ENCODE data around the gene USP17L28. TPM values are rescaled to one million over a fixed set of nuclear protein-coding genes. Genes with fewer than 3 reads are reported as not detected.
"Not testable (repeated sequence)": the region's sequence is repeated elsewhere in the genome, so short reads cannot be mapped to it uniquely, and the experiment has no call there.

Gene USP17L28
- total and polyA plus RNA-seq, 2 experiments from 2014 or later: not detected

GRCh38 chr4:9381012-9381534 is 32.4 kb downstream of the USP17L28 start:
- not testable (repeated sequence) for H3K4me1 ChIP-seq (ENCODE audit: insufficient read depth); H3K9me2 ChIP-seq (ENCODE audit: insufficient read depth); H3K9me3 Mint-ChIP-seq; H3K27me3 ChIP-seq (ENCODE audit: insufficient read depth); H3K27ac Mint-ChIP-seq; H3F3A ChIP-seq (replicated peaks; ENCODE audit: low read depth); H3K79me2 ChIP-seq (replicated peaks; ENCODE audit: insufficient read depth); H2AFZ ChIP-seq; H3K4me3 Mint-ChIP-seq; H3K36me3 Mint-ChIP-seq (ENCODE audit: low read depth); H3K4me1 Mint-ChIP-seq; H4K20me1 ChIP-seq (replicated peaks; ENCODE audit: insufficient read depth); H3K27me3 Mint-ChIP-seq (ENCODE audit: insufficient read depth, low read depth, poor library complexity); H3K36me3 ChIP-seq (ENCODE audit: insufficient read depth); H3K27ac ChIP-seq (ENCODE audit: low read depth)
- 0 out of 2 replicates have a peak overlapping the region, but pooled peaks have one; percentile 43 for H3K4me2 ChIP-seq
- peak; percentile 84 for ATAC-seq
- H3K4me3 ChIP-seq: peak overlapping the region; percentile 46; the same call in 1 of the 2 replicates
- TF ChIP-seq CTCF (conservative IDR thresholded peaks at IDR 0.05; ENCODE audit: low read depth in 2 of 2): peak; percentile 47 to 63
- peak; percentile 38 for DNase-seq (ENCODE audit: low spot score)

- Mint-ChIP-seq H3K27me3 (ENCODE audit: insufficient read depth, low read depth, poor library complexity) (no peaks in the 10 kb centered on the region), H3K4me3 (no peak overlapping the region)
- no peaks in the 10 kb centered on the region for H3K4me1 ChIP-seq (ENCODE audit: insufficient read depth)
- TF ChIP-seq REST (IDR thresholded peaks at IDR 0.05; ENCODE audit: unreplicated experiment) (no peak), ZNF114 (CRISPR knock-in tag; IDR thresholded peaks at IDR 0.05) (no peak), ETS1 (IDR thresholded peaks at IDR 0.05) (no peak), STAT1 (IDR thresholded peaks at IDR 0.05; ENCODE audit: unreplicated experiment) (no peak), POLR2AphosphoS5 (IDR thresholded peaks at IDR 0.05; ENCODE audit: low read depth) (no peak), JUNB (IDR thresholded peaks at IDR 0.05; ENCODE audit: unreplicated experiment) (no peak), EZH2 (IDR thresholded peaks at IDR 0.05; ENCODE audit: low read depth, unreplicated experiment) (no peak), EZH2phosphoT487 (IDR thresholded peaks at IDR 0.05; ENCODE audit: unreplicated experiment) (no peak), NANOG (IDR thresholded peaks at IDR 0.05; ENCODE audit: borderline replicate concordance) (no peak), ZNF331 (CRISPR knock-in tag; IDR thresholded peaks at IDR 0.05; ENCODE audit: low read depth) (no peak), CTCF (conservative IDR thresholded peaks at IDR 0.05; ENCODE audit: low read depth in 2 of 2) (no peak), CREB1 (CRISPR knock-in tag; IDR thresholded peaks at IDR 0.05; ENCODE audit: low read depth) (no peak)
Observed at GRCh38 chr4:9384126-9384525, 35.4 kb downstream of the USP17L28 start.

More at GRCh38 chr4:9384126-9384525, 35.4 kb downstream of the USP17L28 start:
- no peaks in the 10 kb centered on the region for H3K36me3 ChIP-seq (ENCODE audit: insufficient read depth)
- Mint-ChIP-seq H3K36me3 (ENCODE audit: low read depth) (no peaks in the 10 kb centered on the region), H3K9me3 (no peaks in the 10 kb centered on the region), H3K4me1 (no peaks in the 10 kb centered on the region), H3K27ac (no peak overlapping the region)
- H3F3A ChIP-seq (replicated peaks; ENCODE audit: low read depth): no peaks in the 10 kb centered on the region
- DNase-seq (ENCODE audit: low spot score) (no peak), ATAC-seq (no peak)
- H3K4me3 ChIP-seq: no peak overlapping the region
- no peak overlapping the region for H2AFZ ChIP-seq
- H3K4me2 ChIP-seq: no peak overlapping the region
- H4K20me1 ChIP-seq (replicated peaks; ENCODE audit: insufficient read depth): no peaks in the 10 kb centered on the region
- no peaks in the 10 kb centered on the region for H3K27me3 ChIP-seq (ENCODE audit: insufficient read depth)
- no peaks in the 10 kb centered on the region for H3K79me2 ChIP-seq (replicated peaks; ENCODE audit: insufficient read depth)
- H3K27ac ChIP-seq (ENCODE audit: low read depth): no peak overlapping the region
- H3K9me2 ChIP-seq (ENCODE audit: insufficient read depth): no peaks in the 10 kb centered on the region

All from GM23338 (cell line).